ENCODE data around the gene NCKAP5. TPM values are rescaled to one million over a fixed set of nuclear protein-coding genes. Genes with fewer than 3 reads are reported as not detected.

The NCKAP5 gene
- polyA plus RNA-seq, 2 of the 4 experiments (the other 2 are of a cell fraction): 3.0 to 4.1 TPM

- WGBS (ENCODE audit: missing lambda C conversion rate): 60% methylated on average over 2 of the region's 2 CpGs
- CTCF ChIA-PET: no interaction called here
- ATAC-seq: no peak
These were observed 142.7 kb downstream of the NCKAP5 start for GRCh38 chr2:133425612-133426011.

DNA sequence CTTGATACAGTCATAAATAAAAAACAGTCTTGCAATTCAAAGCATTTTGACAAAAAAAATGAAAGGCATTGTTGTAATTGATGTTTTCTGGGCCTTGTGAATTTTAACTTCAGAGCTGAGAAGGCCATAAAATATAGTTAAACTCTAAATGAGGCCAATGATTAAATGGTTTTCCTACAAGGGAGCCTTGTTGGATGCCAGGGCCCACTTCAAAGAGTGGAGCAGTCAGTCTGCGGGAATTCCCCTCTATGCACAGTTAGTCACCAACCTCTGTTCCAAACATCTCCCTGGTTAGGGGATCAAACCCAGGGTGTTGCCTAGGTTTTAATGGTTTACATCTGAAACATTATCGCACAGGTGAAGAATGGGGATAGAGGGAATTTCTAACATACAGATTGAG lies 143.4 kb downstream of the NCKAP5 start:
- H3K4me3 ChIP-seq: no peak overlapping the region
- peak in 1 of 2 experiments; percentile 15 for DNase-seq (ENCODE audit: low read depth in 1 of 2, low spot score in 1 of 2)
- ChIA-PET CTCF (no interaction called here), POLR2A (no interaction called here)
- peaks cover 51% of the 10 kb centered on the region for H3K4me1 ChIP-seq
- peak in 1 of 2 experiments; percentile 37; a peak in 2 of 6 replicates for ATAC-seq
- WGBS (ENCODE audit: missing lambda C conversion rate): 40% methylated on average over 2 of the region's 2 CpGs
- TF ChIP-seq CTCF (IDR thresholded peaks at IDR 0.05): no peak
- TF ChIP-seq CBX2 (IDR thresholded peaks at IDR 0.05; ENCODE audit: borderline replicate concordance, low read depth): no peak
- TF ChIP-seq CHD2 (IDR thresholded peaks at IDR 0.05; ENCODE audit: low read length, partially characterized antibody): no peak
- peak overlapping the region in 1 of 2 experiments; percentile 47; a peak in 3 of 6 replicates for H3K27ac ChIP-seq
- 0 out of 3 replicates have a peak overlapping the region, but pooled peaks have one; percentile 14 for H3K4me2 ChIP-seq
- no peak for FAIRE-seq
- no peaks in the 10 kb centered on the region for H3K9me3 ChIP-seq

More at GRCh38 chr2:133425612-133426011, 142.7 kb downstream of the NCKAP5 start:
- DNase-seq (ENCODE audit: low read depth in 1 of 2, low spot score in 1 of 2) (no peak), FAIRE-seq (no peak)
- H3K4me2 ChIP-seq: no peak overlapping the region
- TF ChIP-seq BHLHE40 (IDR thresholded peaks at IDR 0.05; ENCODE audit: low read depth, low read length): no peak
- no peak for TF ChIP-seq JUN (IDR thresholded peaks at IDR 0.05)
- TF ChIP-seq CTCF (IDR thresholded peaks at IDR 0.05): no peak
- TF ChIP-seq KDM5A (IDR thresholded peaks at IDR 0.05): no peak
- TF ChIP-seq PHF8 (IDR thresholded peaks at IDR 0.05; ENCODE audit: borderline replicate concordance, low read depth): no peak
- TF ChIP-seq FOXS1 (CRISPR knock-in tag; IDR thresholded peaks at IDR 0.05): no peak
- no peak for TF ChIP-seq SREBF2 (IDR thresholded peaks at IDR 0.05)
- no peak for TF ChIP-seq NR3C1 (IDR thresholded peaks at IDR 0.05)
- peaks cover 53% of the 10 kb centered on the region for H3K4me1 ChIP-seq
- no peaks in the 10 kb centered on the region for H3K9me3 ChIP-seq
- peak overlapping the region in 1 of 2 experiments; percentile 30; a peak in 2 of 6 replicates for H3K27ac ChIP-seq
- H3K4me3 ChIP-seq: no peak overlapping the region
- POLR2A ChIA-PET: no interaction called here

- CTCF ChIA-PET: no interaction called here
- Histone ChIP-seq H3K27ac (peak overlapping the region; percentile 58 to 81), H3K4me3 (no peak overlapping the region), H3K4me2 (peak overlapping the region; percentile 78), H3K4me1 (peaks cover 68% of the 10 kb centered on the region), H3K9me3 (no peaks in the 10 kb centered on the region)
- DNase-seq (ENCODE audit: low read depth in 1 of 2, low spot score in 1 of 2): peak in 1 of 2 experiments; percentile 23
- POLR2A ChIA-PET: no interaction called here
- WGBS (ENCODE audit: missing lambda C conversion rate): 15% methylated on average over 5 of the region's 5 CpGs
- peak in 1 of 2 experiments; percentile 22; a peak in 2 of 6 replicates for ATAC-seq
- peak; percentile 23 to 49; a peak in 3 of 4 replicates for TF ChIP-seq CEBPB (IDR thresholded peaks at IDR 0.05)
- no peak for TF ChIP-seq ZSCAN20 (CRISPR knock-in tag; IDR thresholded peaks at IDR 0.05)
- TF ChIP-seq EP300 (IDR thresholded peaks at IDR 0.05): peak in 1 of 2 experiments; percentile 35; a peak in 1 of 5 replicates
- no peak for TF ChIP-seq MYC (IDR thresholded peaks at IDR 0.05; ENCODE audit: borderline replicate concordance, low read length)
- peak; percentile 6 for TF ChIP-seq ZFP36 (IDR thresholded peaks at IDR 0.05; ENCODE audit: borderline replicate concordance, partially characterized antibody)
- no peak for FAIRE-seq
These were observed 145.3 kb downstream of the NCKAP5 start for GRCh38 chr2:133422931-133423351.

Measured in A549 (cell line).